GM12801 (cell line): ENCODE data around the gene EQTN.

Experiments used
- TF ChIP-seq, protein P1 (sequence below): IDR thresholded peaks from one replicate; pipeline ENCODE4 v1.5.1; 2011; ENCODE audit warnings: control low read depth; ENCODE audit not compliant: insufficient read length; ENCODE audit errors: extremely low read depth

EQTN gene

DNA sequence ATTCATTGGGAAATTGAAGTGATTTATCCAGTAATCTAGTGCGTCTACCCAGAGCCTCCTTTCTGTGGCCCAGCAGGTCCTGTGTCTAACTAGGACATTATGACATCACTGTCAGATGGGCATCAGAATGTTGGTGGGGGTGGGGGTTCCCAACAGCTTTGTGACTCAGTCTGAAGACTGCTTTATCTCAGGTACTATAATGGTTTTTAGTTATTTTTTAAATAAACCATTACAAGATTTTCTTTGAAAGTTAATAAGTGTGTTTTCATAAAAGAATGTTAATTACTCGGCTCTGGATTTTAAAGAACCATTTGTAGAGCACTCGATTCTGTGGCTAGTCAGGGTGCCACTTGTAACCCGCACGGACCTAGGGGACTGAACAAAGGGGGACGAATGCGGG is at the start of gene EQTN:
TSS of gene EQTN (minus strand) at position 101 of the 400 bp plus-strand sequence. CDS start at position 6, 95 bp downstream.
- TF ChIP-seq, protein P1, sequence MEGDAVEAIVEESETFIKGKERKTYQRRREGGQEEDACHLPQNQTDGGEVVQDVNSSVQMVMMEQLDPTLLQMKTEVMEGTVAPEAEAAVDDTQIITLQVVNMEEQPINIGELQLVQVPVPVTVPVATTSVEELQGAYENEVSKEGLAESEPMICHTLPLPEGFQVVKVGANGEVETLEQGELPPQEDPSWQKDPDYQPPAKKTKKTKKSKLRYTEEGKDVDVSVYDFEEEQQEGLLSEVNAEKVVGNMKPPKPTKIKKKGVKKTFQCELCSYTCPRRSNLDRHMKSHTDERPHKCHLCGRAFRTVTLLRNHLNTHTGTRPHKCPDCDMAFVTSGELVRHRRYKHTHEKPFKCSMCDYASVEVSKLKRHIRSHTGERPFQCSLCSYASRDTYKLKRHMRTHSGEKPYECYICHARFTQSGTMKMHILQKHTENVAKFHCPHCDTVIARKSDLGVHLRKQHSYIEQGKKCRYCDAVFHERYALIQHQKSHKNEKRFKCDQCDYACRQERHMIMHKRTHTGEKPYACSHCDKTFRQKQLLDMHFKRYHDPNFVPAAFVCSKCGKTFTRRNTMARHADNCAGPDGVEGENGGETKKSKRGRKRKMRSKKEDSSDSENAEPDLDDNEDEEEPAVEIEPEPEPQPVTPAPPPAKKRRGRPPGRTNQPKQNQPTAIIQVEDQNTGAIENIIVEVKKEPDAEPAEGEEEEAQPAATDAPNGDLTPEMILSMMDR: no peak

DNA sequence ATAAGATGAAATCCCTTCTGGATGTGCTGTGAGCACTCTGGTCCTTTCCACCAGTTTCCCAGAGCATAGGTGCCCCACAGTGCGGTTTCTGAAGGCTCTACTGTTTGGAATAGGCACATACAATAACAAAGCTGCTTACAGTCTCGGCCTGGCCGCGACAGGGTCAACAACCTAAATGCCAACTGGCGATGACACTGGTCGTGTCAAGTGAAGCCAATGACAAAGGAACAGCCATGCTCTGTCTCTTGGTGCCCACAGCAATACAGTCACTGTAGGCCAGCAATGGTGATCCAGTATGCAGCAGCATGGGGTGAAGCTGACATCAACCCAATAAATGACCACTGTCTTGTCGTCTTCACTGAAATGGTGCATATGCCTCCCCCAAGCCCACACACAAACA is 47.8 kb upstream of the EQTN start:
- TF ChIP-seq, protein P1: no peak

DNA sequence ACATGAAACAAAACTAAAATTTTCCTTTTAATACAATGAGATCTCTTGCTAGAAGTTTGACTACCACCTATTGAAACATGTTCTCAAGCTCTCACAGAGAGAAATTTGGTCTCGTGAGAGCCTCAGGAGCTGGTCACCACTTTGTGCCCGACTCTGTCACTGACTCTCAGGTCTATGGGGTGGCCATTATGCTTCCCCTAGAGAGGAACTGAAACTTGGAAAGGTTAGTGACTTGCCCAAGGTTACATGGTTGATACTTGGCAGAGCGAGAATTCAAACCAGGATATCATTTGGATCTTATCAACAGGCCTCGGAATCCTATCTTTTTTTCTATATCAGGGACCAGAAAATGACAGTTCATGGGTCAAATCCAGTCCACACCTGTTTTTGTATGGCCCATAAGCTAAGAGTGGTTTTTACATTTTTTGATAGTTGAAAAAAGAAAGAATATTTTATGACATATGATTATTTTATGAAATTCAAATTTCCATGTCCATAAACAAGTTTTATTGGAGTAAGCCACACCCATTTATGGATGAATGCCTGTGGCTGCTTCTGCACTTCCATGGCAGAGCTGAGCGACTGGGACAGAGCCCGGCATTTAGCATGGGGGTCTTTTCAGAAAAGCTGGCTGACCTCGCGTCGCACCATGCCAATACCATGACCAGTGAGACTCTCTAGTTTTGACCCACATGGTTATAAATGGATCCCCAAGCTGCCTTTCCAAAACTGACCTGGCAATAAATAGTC is 44.8 kb upstream of the EQTN start:
- TF ChIP-seq, protein P1: no peak

DNA sequence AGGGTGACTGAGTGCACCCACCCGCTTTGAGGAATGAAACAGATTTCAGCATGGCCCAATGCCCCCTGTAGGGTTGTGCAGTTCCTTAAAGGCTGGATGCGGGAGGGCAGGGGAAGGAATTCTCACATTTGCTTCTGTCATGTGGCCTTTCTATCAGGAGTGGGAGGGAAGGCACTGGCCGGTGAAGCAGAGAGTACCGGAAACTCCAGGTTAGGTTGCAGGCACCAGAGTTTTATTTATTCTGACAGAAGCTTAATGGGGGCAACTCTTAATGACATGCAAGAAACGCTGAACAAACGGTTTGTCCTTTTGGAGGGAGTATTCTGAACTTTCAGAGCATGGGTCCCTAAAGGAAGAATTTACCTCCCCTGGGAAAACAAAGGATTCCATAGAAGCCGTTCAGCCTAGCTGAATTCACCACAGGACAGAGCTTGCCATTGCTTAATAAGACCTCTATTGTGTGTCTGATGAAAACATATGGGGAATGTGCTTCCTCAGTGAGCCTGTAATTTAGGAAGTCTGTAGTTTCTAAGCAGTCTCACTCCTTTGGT is 44.1 kb upstream of the EQTN start:
- TF ChIP-seq, protein P1: no peak

DNA sequence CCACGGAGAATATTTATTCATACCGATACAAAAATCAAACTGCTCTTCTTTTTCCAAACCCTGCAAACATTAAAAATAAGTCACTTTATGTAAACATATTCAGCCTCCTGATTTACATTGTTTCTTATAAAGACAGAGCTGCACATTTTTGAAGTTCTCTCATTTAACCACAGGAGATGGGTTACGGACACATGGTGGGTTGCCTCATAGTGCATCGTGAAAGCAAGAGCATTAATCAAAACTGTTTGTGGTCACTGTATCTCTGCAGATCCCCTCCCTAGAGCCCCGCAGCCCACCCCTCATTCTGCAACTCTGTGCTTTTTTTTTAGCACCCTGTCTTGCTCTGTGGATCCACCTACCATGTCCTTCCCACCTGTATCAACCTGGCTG is 43.3 kb upstream of the EQTN start:
- TF ChIP-seq, protein P1: no peak

DNA sequence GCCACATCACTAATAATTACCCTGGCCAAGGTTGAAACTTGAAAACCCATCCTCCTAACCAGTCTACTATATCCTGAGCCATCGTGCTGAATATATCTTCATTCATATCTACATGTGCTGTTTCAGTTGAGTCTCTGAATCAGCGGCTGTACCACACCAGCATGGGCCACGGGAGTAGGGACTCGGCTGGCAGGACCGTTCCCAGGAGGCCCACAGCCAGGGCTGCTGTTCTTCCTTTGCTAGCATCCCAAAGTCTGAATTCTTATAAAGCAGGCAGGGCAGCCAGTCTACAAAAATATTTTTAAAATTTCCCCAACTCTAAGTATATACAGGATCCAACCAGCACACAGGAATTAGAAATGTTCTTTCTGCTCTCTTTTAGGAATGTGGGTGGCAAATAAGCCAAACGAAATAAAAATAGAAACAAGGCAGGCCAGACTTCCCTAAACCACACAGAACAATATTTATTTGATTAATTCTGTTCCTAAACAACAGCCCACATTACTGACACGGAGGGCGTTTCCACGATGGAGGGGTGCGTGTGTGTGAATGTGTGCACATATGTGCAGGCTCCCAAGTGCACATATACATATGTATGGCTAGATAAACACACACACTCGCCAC is 42.8 kb upstream of the EQTN start:
- TF ChIP-seq, protein P1: no peak

DNA sequence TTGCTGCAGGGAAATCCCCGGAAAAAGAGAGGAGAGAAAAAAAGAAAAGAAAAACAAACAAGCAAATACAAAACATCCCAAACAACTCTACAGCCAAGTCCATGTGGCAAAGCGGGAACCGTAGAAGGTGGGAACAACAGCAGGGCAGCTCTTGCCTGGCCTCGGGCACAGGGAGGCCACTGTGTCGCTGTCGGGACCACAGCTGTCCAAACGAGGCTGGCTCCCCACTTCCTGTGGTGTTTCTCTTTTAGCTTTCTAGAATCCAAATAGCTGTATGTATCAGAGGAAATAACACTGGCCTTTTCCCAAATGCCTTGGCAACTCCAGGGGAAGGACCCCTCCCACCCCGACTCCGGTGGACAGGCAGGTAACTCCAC is 41.6 kb upstream of the EQTN start:
- TF ChIP-seq, protein P1: no peak
